ENCODE measurements around the gene GPC5.

GPC5 gene

GRCh38 chr13:91773591-91774227 is 375.3 kb downstream of the GPC5 start:
- Histone ChIP-seq H3K4me1 (ENCODE audit: insufficient read depth, low read length, severe bottlenecking) (no peaks in the 10 kb centered on the region), H3K27ac (ENCODE audit: low read depth, low read length, poor library complexity, severe bottlenecking) (no peak overlapping the region), H3K4me2 (ENCODE audit: low read length) (no peak overlapping the region), H3K27me3 (ENCODE audit: insufficient read depth, low read length) (no peaks in the 10 kb centered on the region), H3K36me3 (ENCODE audit: insufficient read depth, low read length) (no peaks in the 10 kb centered on the region), H2AFZ (ENCODE audit: low read length) (no peak overlapping the region), H3K79me2 (ENCODE audit: insufficient read depth, low read length) (no peaks in the 10 kb centered on the region), H3K9me3 (ENCODE audit: low read length) (no peaks in the 10 kb centered on the region), H3K4me3 (ENCODE audit: low read depth, low read length, poor library complexity, severe bottlenecking) (no peak overlapping the region), H3K9me2 (ENCODE audit: low read depth, low read length) (no peaks in the 10 kb centered on the region), H3K9ac (ENCODE audit: low read length) (no peak overlapping the region), H4K20me1 (ENCODE audit: insufficient read depth, low read length) (no peaks in the 10 kb centered on the region), H3F3A (ENCODE audit: insufficient read depth, low read length) (no peaks in the 10 kb centered on the region)
- TF ChIP-seq CTCF (IDR thresholded peaks at IDR 0.05; ENCODE audit: low read length) (no peak), EZH2 (IDR thresholded peaks at IDR 0.05; ENCODE audit: borderline replicate concordance, low read length) (no peak)

DNA sequence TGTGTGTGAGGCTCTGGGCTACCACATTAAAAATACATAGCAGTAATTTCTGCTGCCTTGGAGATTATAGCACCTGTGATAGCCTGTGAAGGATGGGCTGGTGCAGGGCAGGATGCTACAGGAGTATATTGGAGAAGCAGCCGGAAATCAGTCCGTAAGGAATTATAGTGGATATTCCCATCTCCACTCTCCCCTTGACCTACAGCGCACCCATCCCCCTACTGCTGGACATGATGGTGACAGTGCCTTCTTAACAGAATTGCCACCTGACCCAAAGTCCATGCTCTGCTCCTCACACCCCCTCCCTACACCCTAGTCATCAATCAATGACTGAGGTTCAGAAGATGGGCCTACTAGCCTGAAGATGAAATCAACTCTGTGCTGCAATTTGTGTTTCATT is 376.0 kb downstream of the GPC5 start:
- no peak overlapping the region for H3K9ac ChIP-seq (ENCODE audit: low read length)
- no peak overlapping the region for H2AFZ ChIP-seq (ENCODE audit: low read length)
- no peaks in the 10 kb centered on the region for H3F3A ChIP-seq (ENCODE audit: insufficient read depth, low read length)
- no peaks in the 10 kb centered on the region for H3K36me3 ChIP-seq (ENCODE audit: insufficient read depth, low read length)
- no peak overlapping the region for H3K4me3 ChIP-seq (ENCODE audit: low read depth, low read length, poor library complexity, severe bottlenecking)
- H3K27me3 ChIP-seq (ENCODE audit: insufficient read depth, low read length): no peaks in the 10 kb centered on the region
- H3K4me1 ChIP-seq (ENCODE audit: insufficient read depth, low read length, severe bottlenecking): no peaks in the 10 kb centered on the region
- TF ChIP-seq CTCF (IDR thresholded peaks at IDR 0.05; ENCODE audit: low read length) (no peak), EZH2 (IDR thresholded peaks at IDR 0.05; ENCODE audit: borderline replicate concordance, low read length) (no peak)
- H3K79me2 ChIP-seq (ENCODE audit: insufficient read depth, low read length): no peaks in the 10 kb centered on the region
- H4K20me1 ChIP-seq (ENCODE audit: insufficient read depth, low read length): no peaks in the 10 kb centered on the region
- no peaks in the 10 kb centered on the region for H3K9me2 ChIP-seq (ENCODE audit: low read depth, low read length)
- no peaks in the 10 kb centered on the region for H3K9me3 ChIP-seq (ENCODE audit: low read length)
- H3K4me2 ChIP-seq (ENCODE audit: low read length): no peak overlapping the region
- H3K27ac ChIP-seq (ENCODE audit: low read depth, low read length, poor library complexity, severe bottlenecking): no peak overlapping the region

DNA sequence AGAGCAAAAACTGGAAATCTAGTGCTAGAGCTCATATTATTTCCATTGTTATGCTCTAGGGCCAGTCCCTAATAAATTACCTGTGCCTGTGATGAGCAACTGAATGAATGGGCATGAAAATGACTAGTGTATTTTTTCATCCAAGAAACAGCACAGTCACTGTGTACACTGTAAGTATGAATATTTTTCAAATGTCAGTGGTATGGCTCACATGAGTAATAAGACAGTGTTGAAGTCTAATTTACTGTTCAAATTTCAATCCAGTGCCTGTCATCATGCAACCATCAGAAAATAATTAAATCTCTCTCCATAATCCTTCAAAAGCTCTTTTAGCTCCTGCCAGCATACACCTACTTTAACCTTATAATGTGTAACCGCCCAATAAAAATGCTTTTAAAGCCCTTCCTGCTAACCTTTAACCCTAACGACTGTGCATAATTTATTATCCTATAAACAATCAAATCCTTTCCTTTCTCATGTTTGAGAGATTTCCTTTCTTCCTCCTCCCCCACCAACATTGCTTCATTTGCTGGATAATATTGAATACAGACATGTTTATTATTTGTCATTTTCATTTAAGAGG is 378.3 kb downstream of the GPC5 start:
- Histone ChIP-seq H4K20me1 (ENCODE audit: insufficient read depth, low read length) (no peaks in the 10 kb centered on the region), H3K27ac (ENCODE audit: low read depth, low read length, poor library complexity, severe bottlenecking) (no peak overlapping the region), H3K9ac (ENCODE audit: low read length) (no peak overlapping the region)

More for the DNA sequence above, 378.3 kb downstream of the GPC5 start:
- Histone ChIP-seq H3K9me2 (ENCODE audit: low read depth, low read length) (no peaks in the 10 kb centered on the region), H3F3A (ENCODE audit: insufficient read depth, low read length) (no peaks in the 10 kb centered on the region), H3K27me3 (ENCODE audit: insufficient read depth, low read length) (no peaks in the 10 kb centered on the region), H2AFZ (ENCODE audit: low read length) (no peak overlapping the region), H3K36me3 (ENCODE audit: insufficient read depth, low read length) (no peaks in the 10 kb centered on the region), H3K9me3 (ENCODE audit: low read length) (no peaks in the 10 kb centered on the region), H3K4me2 (ENCODE audit: low read length) (no peak overlapping the region), H3K4me1 (ENCODE audit: insufficient read depth, low read length, severe bottlenecking) (no peaks in the 10 kb centered on the region), H3K79me2 (ENCODE audit: insufficient read depth, low read length) (no peaks in the 10 kb centered on the region), H3K4me3 (ENCODE audit: low read depth, low read length, poor library complexity, severe bottlenecking) (no peak overlapping the region)
- TF ChIP-seq CTCF (IDR thresholded peaks at IDR 0.05; ENCODE audit: low read length) (no peak), EZH2 (IDR thresholded peaks at IDR 0.05; ENCODE audit: borderline replicate concordance, low read length) (no peak)

Data from OCI-LY1 (cell line).